ENCODE data around the gene WWOX. TPM values are rescaled to one million over a fixed set of nuclear protein-coding genes. Genes with fewer than 3 reads are reported as not detected.

WWOX gene
- total RNA-seq, 1 experiment from 2014 or later: 79.9 TPM

DNA sequence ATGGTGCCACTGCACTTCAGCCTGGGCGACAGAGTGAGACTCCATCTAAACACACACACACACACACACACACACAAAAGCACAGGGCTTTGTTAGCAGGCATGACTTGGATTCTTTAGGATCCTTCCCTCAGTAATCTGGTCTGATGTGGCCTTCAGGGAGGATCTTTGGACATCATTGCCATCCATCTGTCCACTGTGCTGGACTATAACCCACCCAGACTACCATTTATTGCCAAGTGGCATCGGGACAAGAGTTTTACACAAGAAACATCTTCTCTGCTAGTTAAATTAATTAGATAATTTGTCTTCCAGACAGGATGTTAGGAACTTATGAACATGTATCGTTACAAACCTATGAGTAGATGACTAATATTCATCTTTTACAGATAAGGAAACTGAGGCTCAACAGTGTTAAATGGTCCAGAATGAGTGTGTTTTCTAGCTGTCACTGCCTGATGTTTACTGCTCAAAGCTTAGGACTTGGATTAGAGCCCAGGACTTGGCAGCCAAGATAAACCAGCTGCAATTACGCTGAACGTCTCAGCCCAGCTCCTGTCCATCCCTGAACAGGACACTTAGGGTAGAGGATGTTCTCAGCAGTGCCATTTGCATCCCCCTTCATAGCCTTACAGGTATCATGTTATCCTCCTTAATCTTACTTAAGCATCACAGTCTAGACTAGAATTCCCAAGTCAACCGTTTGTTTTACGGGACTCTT, 285.8 kb downstream of the WWOX start:
- no peak overlapping the region for H3K27ac ChIP-seq (ENCODE audit: low read depth, low read length, poor library complexity, severe bottlenecking)
- no peaks in the 10 kb centered on the region for H3K9me3 ChIP-seq (ENCODE audit: low read depth, low read length, poor library complexity, severe bottlenecking)
- H3K36me3 ChIP-seq (ENCODE audit: insufficient read depth, low read length, poor library complexity, severe bottlenecking): no peaks in the 10 kb centered on the region
- no TSS peak for BruUV-seq (replicated peaks)
- no peak for DNase-seq (ENCODE audit: low spot score)
- H3K4me1 ChIP-seq (ENCODE audit: insufficient read depth, low read length, poor library complexity, severe bottlenecking): no peaks in the 10 kb centered on the region
- H3K27me3 ChIP-seq (replicated peaks; ENCODE audit: insufficient read depth, low read depth, low read length, poor library complexity): no peaks in the 10 kb centered on the region
- ChIA-PET CTCF (no interaction called here), POLR2A (ENCODE audit: low non-redundant PET) (no interaction called here)
- H3K4me3 ChIP-seq (ENCODE audit: low read depth, low read length, poor library complexity, severe bottlenecking): no peak overlapping the region
- TF ChIP-seq EZH2 (IDR thresholded peaks at IDR 0.05; ENCODE audit: borderline replicate concordance, low read depth, low read length, poor library complexity, severe bottlenecking): no peak
- TF ChIP-seq, protein P1, sequence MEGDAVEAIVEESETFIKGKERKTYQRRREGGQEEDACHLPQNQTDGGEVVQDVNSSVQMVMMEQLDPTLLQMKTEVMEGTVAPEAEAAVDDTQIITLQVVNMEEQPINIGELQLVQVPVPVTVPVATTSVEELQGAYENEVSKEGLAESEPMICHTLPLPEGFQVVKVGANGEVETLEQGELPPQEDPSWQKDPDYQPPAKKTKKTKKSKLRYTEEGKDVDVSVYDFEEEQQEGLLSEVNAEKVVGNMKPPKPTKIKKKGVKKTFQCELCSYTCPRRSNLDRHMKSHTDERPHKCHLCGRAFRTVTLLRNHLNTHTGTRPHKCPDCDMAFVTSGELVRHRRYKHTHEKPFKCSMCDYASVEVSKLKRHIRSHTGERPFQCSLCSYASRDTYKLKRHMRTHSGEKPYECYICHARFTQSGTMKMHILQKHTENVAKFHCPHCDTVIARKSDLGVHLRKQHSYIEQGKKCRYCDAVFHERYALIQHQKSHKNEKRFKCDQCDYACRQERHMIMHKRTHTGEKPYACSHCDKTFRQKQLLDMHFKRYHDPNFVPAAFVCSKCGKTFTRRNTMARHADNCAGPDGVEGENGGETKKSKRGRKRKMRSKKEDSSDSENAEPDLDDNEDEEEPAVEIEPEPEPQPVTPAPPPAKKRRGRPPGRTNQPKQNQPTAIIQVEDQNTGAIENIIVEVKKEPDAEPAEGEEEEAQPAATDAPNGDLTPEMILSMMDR (conservative IDR thresholded peaks at IDR 0.05; ENCODE audit: low read depth, low read length): no peak
- intact Hi-C loops (cut with micrococcal nuclease; ENCODE audit: unreplicated experiment): no loop called here

DNA sequence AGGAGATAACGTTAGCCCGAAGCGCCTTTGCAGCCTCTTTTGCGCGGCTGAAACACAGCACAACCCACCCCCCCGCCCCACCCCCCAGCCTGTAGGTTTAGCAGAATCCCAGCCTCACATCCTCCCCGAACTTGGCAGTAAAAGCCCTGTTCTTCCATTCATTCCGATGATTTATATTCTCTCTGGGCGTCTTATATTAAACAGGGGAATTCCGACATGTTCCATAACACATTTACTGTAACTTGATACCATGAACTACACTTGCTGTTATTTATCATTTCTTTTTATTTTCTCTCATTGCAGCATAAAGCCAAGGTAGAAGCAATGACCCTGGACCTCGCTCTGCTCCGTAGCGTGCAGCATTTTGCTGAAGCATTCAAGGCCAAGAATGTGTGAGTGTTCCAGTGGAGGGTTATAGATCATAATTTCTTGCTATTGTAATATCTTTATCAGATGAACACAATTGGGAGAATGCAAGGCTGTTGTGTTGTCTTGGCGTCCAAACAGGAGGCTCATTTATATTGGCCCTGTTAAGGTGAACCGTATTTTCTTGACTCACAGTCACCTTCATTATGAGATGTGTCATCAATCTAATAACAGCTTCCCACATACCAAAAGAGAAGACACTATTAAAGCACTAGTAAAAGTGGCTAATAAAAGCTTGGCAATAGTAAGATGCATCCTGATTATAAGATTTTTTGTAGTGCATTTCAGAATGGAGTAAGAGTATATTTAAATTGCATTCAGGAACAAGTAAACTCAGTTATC, 287.3 kb downstream of the WWOX start:
- BruUV-seq (replicated peaks): no TSS peak
- Histone ChIP-seq H3K36me3 (ENCODE audit: insufficient read depth, low read length, poor library complexity, severe bottlenecking) (no peaks in the 10 kb centered on the region), H3K4me1 (ENCODE audit: insufficient read depth, low read length, poor library complexity, severe bottlenecking) (no peaks in the 10 kb centered on the region), H3K27me3 (replicated peaks; ENCODE audit: insufficient read depth, low read depth, low read length, poor library complexity) (no peaks in the 10 kb centered on the region), H3K27ac (ENCODE audit: low read depth, low read length, poor library complexity, severe bottlenecking) (no peak overlapping the region), H3K4me3 (ENCODE audit: low read depth, low read length, poor library complexity, severe bottlenecking) (no peak overlapping the region), H3K9me3 (ENCODE audit: low read depth, low read length, poor library complexity, severe bottlenecking) (no peaks in the 10 kb centered on the region)
- TF ChIP-seq EZH2 (IDR thresholded peaks at IDR 0.05; ENCODE audit: borderline replicate concordance, low read depth, low read length, poor library complexity, severe bottlenecking): no peak
- TF ChIP-seq, protein P1 (conservative IDR thresholded peaks at IDR 0.05; ENCODE audit: low read depth, low read length): no peak
- ChIA-PET CTCF (no interaction called here), POLR2A (ENCODE audit: low non-redundant PET) (no interaction called here)
- no peak for DNase-seq (ENCODE audit: low spot score)
- intact Hi-C loops (cut with micrococcal nuclease; ENCODE audit: unreplicated experiment): no loop called here

DNA sequence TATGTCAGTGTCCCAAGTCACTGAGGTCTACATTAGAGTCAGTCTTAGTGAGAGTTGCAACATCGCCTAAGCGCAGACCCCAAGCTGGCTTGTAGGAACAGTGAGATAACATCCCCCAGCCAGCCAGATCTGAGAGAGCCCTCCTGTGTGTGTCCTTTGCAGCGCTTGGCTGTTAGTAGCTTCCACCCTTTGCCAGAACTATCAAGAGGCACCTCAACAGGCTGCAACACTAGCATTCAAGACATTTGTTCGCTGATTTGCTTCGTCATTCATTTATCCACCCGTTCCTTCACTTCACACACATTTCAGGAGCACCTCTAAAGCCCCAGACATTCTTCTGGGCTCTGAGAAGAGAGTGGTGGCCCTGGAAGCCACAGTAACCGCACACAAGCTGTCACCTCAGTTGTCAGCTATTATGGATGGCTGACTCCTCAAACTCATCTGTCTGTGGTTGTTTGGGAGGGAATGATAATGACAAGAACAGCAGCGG, 289.6 kb downstream of the WWOX start:
- intact Hi-C loops (cut with micrococcal nuclease; ENCODE audit: unreplicated experiment): no loop called here
- Histone ChIP-seq H3K27me3 (replicated peaks; ENCODE audit: insufficient read depth, low read depth, low read length, poor library complexity) (no peaks in the 10 kb centered on the region), H3K4me3 (ENCODE audit: low read depth, low read length, poor library complexity, severe bottlenecking) (no peak overlapping the region), H3K36me3 (ENCODE audit: insufficient read depth, low read length, poor library complexity, severe bottlenecking) (no peaks in the 10 kb centered on the region), H3K9me3 (ENCODE audit: low read depth, low read length, poor library complexity, severe bottlenecking) (no peaks in the 10 kb centered on the region), H3K27ac (ENCODE audit: low read depth, low read length, poor library complexity, severe bottlenecking) (no peak overlapping the region), H3K4me1 (ENCODE audit: insufficient read depth, low read length, poor library complexity, severe bottlenecking) (no peaks in the 10 kb centered on the region)
- TF ChIP-seq EZH2 (IDR thresholded peaks at IDR 0.05; ENCODE audit: borderline replicate concordance, low read depth, low read length, poor library complexity, severe bottlenecking): no peak
- TF ChIP-seq, protein P1 (conservative IDR thresholded peaks at IDR 0.05; ENCODE audit: low read depth, low read length): no peak
- ChIA-PET CTCF (no interaction called here), POLR2A (ENCODE audit: low non-redundant PET) (no interaction called here)
- no TSS peak for BruUV-seq (replicated peaks)
- no peak for DNase-seq (ENCODE audit: low spot score)

All from A673 (cell line).